Measurements from ENCODE around the gene CCDC178.
"Not testable (repeated sequence)": the region's sequence is repeated elsewhere in the genome, so short reads cannot be mapped to it uniquely, and the experiment has no call there.

CCDC178 gene

GRCh38 chr18:32975501-32975900, 465.0 kb downstream of the CCDC178 start:
- DNase-seq: no peak

DNA sequence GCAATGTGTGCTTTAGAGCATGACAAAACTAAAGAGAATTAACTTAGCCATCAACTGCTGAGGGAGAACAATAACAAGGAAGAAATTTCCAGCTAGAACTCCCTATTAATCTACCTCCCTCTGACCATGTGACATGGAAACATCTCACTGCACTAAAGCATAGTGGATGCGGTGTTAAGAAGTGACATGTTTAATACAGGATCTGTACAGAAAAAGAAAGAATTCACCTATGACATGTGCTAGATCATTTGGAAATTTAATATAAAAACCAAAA, 465.4 kb downstream of the CCDC178 start:
- DNase-seq: no peak

GRCh38 chr18:32974421-32975162, 465.9 kb downstream of the CCDC178 start:
- no peak for DNase-seq

DNA sequence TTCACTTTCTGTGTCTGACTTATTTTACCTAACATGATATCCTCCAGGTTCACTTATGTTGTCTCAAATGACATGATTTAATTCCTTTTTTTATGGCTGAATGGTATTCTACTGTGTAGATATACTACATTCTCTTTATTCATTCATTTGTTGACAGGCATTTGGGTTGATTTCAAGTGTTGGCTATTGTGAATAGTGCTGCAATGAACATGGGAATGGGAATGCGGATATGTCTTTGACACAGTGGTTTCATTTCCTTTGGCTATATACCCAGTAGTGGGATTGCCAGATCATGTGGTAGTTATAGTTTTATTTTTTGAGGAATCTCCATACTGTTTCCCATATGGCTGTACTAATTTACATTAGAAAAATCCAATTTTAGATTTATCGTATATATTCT, 472.3 kb downstream of the CCDC178 start:
- DNase-seq: no peak

GRCh38 chr18:32966141-32966540, 474.4 kb downstream of the CCDC178 start:
- DNase-seq: no peak

DNA sequence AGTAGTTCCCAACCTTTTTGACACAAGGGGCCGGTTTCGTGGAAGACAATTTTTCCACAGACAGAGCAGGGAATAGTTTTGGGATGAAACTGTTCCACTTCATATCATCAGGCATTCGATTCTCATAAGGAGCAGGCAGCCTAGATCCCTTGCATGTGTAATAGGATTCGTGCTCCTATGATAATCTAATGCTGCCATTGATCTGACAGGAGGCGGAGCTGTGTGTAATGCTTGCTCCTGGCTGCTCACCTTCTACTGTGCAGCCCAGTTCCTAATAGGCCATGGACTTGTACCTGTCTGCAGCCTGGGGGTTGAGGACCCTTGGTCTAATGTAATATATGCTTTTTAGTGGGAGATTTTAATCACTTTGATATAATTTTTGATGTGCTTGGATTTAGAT, 479.0 kb downstream of the CCDC178 start:
- no peak for DNase-seq

- DNase-seq: no peak
Measured at GRCh38 chr18:32958746-32959145, 481.8 kb downstream of the CCDC178 start.

DNA sequence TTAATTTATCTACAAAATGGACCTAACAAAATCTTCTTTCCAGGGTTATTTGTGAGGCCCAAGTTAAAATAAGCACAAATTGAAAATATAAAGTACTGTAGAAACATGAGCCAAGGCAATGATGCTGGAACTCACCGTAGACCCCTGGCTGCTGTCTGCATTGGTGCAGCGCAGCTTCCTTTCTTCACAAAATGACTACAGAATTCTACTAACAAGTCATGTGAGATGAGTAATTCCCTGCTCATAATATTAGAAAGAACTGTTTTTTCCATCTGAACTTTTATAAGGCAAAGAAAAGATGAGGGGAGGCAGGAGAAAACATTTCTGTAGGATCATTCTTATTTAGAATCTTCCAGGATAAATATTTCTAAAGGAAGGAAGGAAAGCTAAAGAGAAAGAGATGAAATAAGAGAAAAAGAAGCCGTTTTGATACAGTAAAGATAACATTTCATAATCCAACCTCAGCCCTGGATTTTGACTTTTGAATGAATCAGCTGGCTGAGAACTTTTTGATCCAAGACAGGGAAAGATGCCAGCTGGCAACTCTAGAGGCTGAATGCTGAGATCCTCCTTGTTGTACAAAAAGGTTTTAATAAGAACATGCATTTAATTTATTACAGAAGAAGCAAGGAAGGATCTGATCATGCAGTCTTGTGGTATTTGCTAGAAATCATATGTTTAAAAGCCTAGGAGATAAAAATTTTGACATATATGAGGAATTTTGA, 483.8 kb downstream of the CCDC178 start:
- DNase-seq: no peak

GRCh38 chr18:32952318-32952717, 488.2 kb downstream of the CCDC178 start:
- DNase-seq: not testable (repeated sequence)

- DNase-seq: no peak
Measured at GRCh38 chr18:32937597-32937996, 502.9 kb downstream of the CCDC178 start.

DNA sequence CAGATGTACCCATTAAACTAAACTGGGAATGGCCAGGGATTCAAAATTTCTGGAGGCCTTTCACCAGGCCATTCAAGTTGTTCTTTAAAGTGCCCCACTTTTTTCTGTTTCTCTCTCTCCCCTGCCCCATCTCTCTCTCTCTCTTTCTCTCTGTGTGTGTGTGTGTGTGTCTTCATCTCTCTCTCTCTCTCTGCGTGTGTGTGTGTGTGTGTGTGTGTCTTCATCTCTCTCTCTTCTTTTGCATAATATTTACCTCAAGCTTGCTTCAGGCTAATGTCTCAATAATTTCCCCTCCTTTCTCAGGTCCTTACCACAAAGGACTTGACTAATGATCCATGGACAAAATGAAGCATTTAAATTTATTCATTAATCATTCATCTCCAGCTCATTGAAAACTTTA, 503.5 kb downstream of the CCDC178 start:
- no peak for DNase-seq

DNA sequence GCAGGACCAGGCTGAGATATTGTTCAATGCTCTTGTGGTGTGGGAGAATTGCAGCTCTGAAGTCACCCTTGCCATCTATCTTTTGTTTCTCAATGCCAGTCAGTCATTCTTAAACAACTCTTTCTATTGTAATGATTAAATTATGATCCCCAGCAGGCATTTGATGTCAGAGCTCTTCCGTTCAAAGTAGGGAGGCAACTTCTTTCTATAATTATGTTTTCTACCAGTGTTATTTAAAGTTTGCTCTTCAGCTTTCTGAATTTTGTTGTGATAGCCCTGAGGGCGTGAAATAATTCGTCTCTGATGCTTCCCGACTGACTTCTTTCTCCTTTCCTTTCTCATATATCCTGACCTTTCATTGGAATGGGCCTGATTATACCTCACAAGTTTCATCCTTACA, 506.3 kb downstream of the CCDC178 start:
- DNase-seq: no peak

DNA sequence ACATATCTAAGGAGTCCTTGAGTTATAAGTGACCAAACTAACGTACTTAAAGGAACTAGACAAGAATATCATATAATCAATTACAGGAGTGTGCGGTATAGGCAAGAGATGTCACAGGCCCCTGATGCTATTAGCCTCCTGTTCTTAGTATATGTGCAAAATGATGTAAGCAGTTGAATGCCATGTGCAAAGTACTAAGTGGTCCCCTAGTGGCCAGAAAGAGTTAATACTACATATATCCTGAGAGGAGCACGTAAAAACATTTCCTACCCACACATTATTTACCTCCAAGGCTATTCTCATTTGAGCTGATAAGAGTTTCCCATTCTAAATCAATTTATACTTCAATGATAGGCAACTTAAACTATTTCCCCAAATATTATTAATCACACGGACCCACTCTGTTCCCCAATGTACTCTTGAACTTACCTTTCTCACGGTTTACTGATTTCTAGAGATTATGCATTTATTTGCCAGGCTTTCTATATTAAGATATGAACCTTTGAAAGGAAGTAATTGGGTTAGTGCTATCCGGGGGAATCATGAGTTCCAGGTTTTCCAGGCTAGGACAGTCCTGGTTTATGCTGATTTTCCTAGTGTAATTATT, 509.7 kb downstream of the CCDC178 start:
- no peak for DNase-seq

GRCh38 chr18:32929213-32929612, 511.3 kb downstream of the CCDC178 start:
- DNase-seq: no peak

DNA sequence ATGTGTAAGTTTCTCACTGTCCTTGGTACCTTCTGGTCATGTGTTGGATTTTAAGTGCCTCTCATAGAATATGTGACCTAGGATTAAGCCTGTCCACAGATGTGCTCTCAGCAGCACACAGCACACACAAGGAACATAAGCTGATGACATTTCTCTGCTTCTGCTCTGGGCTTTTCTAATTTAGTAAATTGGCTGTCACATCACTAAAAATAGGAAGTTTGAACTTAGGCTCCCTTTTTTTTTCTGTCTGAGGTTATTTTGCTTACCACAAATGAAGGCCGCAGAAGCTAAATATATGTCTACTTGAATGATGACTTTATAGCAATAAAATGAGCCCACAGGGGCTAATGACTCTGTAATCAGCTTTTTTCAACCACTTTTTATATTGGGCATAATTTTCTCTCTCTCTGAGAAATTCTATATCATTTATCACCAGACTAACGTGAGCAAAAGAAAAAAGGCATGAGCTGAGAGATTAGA, 517.5 kb downstream of the CCDC178 start:
- DNase-seq: no peak

- DNase-seq: no peak
Measured at GRCh38 chr18:32920796-32921787, 519.4 kb downstream of the CCDC178 start.

DNA sequence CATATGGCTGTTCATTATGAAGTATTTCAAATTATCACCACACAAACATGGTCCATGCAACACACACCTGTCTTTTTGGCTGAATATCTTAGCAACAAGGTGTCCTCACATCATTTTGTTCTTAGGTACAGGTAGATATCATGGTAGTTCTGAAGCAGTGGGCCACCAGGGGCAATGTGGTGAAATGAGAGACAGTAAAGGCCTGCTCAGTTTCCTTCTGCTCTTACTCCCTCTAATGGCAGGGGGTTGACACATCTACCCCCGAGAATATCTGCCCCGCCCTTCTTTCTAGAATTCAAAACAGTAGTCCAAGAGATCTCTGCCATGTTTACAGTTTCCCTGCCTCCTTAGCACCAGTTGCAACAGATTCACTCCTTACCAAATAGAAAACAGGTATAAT, 520.7 kb downstream of the CCDC178 start:
- DNase-seq: peak in 1 of 2 donors; percentile 50

- no peak for DNase-seq
Measured at GRCh38 chr18:32918692-32919250, 521.8 kb downstream of the CCDC178 start.

DNA sequence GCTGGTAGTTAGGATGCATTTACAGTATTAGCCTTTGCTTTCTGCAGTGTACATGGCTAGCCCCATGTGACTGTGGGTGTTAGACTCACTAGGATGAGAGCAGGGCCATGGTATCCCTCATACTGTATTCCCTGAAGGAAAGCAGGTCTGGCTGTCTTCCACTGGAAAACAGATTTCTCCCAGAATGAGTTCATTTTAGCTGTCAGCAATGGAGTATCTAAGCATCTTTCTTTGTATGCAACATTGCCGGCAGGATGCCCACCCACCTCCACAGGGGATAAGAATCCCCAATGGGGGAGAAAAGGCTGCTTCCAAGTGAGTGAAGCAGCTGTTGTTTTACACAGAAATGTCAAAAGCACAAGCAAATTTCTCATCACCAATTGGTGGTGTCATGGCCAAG, 525.0 kb downstream of the CCDC178 start:
- no peak for DNase-seq

DNA sequence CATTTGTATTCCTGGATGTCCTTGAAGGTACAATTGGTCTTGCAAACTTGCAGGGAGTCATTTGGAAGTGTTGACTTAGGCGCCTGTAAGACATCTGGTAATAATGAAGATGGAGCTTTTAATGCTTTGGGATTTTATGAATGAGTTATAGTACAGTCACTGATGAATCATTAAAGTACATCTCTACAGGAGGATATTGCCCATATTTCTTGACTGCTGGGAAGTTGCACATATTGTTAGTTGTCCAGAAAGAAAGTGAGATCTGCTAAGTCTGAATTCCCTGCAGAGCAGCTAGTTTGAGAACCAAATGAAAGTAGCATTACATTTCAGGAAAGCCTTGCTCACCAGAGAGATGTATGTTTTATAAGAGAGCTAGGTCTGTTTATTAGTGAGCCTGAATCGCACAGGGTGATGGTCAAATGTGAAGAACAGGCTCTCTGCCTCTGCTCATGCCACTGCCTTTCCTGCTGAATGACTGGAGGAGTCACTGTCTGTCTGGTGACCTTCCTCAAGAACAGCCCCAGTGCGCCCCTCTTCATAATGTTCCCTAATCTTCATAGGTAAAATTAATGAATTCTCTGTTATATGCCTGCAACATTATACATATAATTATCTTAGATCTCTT, 528.7 kb downstream of the CCDC178 start:
- no peak for DNase-seq

DNA sequence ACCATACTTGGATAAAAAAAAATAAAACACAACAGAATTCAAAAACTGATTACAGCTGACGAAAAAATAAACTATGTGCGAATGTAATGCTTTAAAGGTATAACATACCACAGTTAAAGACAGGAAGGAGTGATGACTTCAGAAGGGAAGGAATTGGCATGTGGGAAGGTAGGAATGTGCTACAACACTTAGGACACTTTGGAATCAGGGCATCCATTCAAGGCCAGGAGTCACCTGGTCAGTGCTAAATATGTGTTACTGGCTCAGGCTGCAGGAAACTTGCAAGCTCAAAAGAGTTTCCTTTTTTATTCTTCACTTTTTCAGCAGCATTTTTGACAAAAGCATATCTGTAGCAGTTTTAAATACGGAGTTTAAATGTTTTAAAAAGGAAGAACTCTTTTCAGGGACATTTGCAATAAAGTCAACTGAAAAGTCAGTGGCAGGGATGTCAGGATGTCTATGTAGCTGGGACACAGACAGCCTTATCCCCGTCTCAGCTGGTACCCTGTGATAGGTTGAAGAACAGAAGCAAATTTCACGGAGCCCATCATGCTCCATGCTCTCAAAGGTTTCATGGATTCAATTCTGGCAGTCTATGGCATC, 529.7 kb downstream of the CCDC178 start:
- DNase-seq: no peak
